ENCODE measurements around the gene DHX30.

- TF ChIP-seq CTCF (IDR thresholded peaks at IDR 0.05) (no peak), POLR2A (IDR thresholded peaks at IDR 0.05) (no peak)
Observed at GRCh38 chr3:47799733-47800132, 3.2 kb upstream of the DHX30 start.

Measured in ovary (tissue), 3 donors.